ENCODE results near the gene PCDHGA1. TPM values are rescaled to one million over a fixed set of nuclear protein-coding genes. Genes with fewer than 3 reads are reported as not detected.

Gene PCDHGA1
- polyA plus RNA-seq, 1 donor, result 0.58 TPM

DNA sequence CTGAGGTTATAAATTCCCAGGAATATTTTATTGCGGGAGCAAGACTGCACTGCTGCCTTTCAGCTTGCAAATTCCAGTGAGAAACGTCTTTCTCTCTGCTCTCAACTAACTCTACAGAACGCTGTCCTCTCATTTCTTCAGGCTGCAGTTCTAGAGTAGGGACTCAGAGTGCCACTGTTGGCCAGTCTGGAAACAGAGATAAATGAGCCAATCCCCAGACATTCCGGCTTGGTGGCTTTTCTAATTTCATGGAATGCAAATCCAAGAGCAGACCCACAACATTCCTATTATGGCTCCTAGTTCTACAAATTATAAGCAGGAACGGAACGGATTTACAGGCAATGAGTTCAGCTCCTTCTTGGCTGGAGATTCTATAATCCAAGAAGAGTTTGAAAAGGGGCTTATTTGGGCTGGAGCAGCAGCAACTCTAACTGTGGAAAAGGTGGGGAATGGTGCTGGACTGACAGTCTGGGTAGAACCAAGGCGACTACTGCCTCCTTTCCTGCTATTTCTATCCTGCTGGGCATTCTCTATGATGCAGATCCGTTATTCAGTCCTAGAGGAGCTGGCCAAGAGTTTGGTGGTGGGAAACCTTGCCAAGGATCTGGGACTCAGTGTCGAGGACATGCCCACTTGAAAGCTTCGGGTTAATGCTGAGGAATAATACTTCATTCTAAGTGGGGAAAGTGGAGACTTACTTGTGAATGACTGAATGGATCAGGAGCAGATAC lies 109.3 kb downstream of the PCDHGA1 start:
- no peak for DNase-seq (ENCODE audit: low read depth)

- DNase-seq (ENCODE audit: low read depth), result no peak
These were observed 110.0 kb downstream of the PCDHGA1 start for GRCh38 chr5:141440341-141440740.

- DNase-seq (ENCODE audit: low read depth), result no peak
These were observed 111.4 kb downstream of the PCDHGA1 start for GRCh38 chr5:141441571-141442170.

- DNase-seq (ENCODE audit: low read depth), result no peak
These were observed 135.0 kb downstream of the PCDHGA1 start for GRCh38 chr5:141465351-141465750.

- DNase-seq (ENCODE audit: low read depth), result peak; percentile 83
These were observed 145.4 kb downstream of the PCDHGA1 start, which contains the start of gene PCDHGC3 for GRCh38 chr5:141475625-141476131. Gene PCDHGC3 (plus strand): TSS chr5:141475966. CDS start chr5:141476117, 151 bp downstream.

DNA sequence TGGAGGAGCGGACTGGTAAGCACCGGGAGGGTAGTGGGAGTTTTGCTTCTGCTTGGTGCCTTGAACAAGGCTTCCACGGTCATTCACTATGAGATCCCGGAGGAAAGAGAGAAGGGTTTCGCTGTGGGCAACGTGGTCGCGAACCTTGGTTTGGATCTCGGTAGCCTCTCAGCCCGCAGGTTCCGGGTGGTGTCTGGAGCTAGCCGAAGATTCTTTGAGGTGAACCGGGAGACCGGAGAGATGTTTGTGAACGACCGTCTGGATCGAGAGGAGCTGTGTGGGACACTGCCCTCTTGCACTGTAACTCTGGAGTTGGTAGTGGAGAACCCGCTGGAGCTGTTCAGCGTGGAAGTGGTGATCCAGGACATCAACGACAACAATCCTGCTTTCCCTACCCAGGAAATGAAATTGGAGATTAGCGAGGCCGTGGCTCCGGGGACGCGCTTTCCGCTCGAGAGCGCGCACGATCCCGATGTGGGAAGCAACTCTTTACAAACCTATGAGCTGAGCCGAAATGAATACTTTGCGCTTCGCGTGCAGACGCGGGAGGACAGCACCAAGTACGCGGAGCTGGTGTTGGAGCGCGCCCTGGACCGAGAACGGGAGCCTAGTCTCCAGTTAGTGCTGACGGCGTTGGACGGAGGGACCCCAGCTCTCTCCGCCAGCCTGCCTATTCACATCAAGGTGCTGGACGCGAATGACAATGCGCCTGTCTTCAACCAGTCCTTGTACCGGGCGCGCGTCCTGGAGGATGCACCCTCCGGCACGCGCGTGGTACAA lies 146.0 kb downstream of the PCDHGA1 start:
- DNase-seq (ENCODE audit: low read depth), result peak; percentile 70

DNA sequence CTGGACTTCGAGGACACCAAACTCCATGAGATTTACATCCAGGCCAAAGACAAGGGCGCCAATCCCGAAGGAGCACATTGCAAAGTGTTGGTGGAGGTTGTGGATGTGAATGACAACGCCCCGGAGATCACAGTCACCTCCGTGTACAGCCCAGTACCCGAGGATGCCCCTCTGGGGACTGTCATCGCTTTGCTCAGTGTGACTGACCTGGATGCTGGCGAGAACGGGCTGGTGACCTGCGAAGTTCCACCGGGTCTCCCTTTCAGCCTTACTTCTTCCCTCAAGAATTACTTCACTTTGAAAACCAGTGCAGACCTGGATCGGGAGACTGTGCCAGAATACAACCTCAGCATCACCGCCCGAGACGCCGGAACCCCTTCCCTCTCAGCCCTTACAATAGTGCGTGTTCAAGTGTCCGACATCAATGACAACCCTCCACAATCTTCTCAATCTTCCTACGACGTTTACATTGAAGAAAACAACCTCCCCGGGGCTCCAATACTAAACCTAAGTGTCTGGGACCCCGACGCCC lies 146.8 kb downstream of the PCDHGA1 start:
- no peak for DNase-seq (ENCODE audit: low read depth)

GRCh38 chr5:141477815-141478214 lies 147.5 kb downstream of the PCDHGA1 start:
- DNase-seq (ENCODE audit: low read depth), result no peak

DNA sequence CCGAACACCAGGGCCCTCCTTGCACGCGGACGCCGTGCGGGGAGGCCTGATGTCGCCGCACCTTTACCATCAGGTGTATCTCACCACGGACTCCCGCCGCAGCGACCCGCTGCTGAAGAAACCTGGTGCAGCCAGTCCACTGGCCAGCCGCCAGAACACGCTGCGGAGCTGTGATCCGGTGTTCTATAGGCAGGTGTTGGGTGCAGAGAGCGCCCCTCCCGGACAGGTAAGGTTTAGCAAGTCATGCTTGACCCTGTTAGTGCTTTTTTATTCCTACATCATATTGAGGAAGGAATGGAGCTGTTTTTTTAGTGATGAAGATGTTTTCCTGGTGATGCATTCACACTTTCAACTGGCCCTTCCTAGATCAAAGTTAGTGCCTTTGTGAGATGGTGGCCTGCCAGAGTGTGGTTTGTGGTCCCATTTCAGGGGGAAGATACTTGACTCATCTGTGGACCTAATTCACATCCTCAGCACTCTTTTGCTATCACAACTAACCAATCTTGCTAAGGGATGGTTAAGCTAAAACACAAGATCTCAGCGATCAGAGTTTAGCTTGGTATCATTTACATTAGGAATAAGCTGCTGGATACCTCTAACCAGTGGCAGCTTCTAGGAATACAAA lies 148.1 kb downstream of the PCDHGA1 start:
- no peak for DNase-seq (ENCODE audit: low read depth)

DNA sequence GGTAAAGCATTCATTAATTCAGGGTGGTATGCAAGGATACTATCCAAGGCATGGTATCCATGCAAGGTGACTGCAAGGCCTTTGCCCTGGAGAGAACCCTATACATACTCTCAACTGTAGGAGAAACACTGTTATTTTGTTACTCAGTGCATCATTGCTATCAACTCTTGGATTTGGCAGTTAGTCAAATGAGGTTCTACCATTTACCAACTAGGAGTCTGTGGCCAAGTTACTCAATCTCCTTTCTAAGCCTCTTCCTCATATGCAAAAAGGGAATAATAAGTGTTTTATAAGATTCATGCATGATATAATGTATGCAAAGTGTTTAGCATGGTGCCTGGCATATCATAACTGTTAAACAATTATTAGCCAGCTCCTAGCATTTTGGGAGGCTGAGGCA lies 149.5 kb downstream of the PCDHGA1 start:
- no peak for DNase-seq (ENCODE audit: low read depth)

GRCh38 chr5:141483902-141484301 lies 153.6 kb downstream of the PCDHGA1 start:
- DNase-seq (ENCODE audit: low read depth), result no peak

DNA sequence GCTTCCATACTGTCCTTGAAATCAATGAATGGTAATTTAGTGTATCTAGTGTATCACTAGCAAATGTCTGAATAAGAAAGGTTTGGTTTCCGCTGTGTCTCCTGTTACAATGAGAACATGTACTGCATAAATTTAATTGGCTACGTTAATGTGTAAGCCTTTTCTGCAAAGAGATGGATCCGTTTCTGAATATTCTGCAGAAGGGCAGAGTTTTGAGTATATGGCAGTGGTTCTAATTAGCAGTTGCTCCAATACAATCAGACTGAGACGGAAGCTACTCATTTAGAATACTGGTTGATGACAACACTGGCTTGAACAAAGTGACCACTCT lies 154.0 kb downstream of the PCDHGA1 start:
- no peak for DNase-seq (ENCODE audit: low read depth)

DNA sequence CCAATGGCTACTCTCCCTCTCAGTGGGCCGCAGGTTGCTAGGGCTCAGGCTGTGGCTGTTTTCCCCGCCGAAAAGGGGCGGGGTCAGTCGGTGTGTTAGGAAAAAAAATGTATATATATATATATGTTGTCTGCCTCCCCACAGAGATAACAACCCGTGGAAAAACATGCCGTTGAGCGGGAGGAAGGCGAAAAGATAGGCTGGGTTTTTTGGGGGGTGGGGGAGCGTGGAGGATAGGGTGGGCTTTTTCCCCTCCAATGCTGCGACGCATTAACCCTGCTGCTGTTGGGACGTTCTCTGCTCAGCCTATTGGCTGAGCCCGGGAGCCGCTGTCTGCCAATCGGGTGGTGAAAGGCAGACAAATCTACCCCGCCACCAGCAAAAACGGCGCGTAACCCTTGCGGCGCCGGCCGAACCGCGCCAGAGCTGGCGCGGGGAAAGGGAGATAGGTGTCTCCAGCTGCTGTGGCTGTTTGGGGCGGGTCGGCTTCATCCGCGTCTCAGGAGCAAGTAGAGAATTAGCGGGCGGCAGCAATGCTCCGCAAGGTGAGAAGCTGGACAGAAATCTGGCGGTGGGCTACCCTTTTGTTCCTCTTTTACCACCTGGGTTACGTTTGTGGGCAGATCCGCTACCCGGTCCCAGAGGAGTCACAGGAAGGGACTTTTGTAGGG lies 154.5 kb downstream of the PCDHGA1 start, which contains the start of gene PCDHGC4:
Gene PCDHGC4 (plus strand): TSS at position 390 of the 671 bp plus-strand sequence. CDS start 144 bp downstream, at position 534.
- no peak for DNase-seq (ENCODE audit: low read depth)

DNA sequence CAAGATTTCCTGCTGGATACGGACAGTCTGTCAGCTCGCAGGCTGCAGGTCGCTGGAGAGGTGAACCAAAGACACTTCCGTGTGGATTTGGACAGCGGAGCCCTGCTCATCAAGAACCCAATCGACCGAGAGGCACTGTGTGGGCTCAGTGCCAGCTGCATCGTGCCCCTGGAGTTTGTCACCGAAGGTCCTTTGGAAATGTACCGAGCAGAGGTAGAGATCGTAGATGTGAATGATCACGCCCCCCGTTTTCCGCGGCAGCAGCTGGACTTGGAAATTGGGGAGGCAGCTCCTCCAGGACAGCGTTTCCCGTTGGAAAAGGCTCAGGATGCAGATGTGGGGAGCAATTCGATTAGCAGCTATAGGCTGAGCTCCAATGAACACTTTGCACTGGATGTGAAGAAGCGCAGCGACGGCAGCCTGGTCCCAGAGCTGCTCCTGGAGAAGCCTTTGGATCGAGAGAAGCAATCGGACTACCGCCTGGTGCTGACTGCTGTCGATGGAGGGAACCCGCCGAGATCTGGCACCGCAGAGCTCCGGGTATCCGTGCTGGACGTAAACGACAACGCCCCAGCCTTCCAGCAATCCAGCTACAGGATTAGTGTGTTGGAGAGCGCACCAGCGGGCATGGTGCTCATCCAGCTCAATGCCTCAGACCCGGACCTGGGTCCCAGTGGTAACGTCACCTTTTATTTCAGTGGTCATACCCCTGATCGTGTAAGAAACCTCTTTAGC lies 155.2 kb downstream of the PCDHGA1 start:
- DNase-seq (ENCODE audit: low read depth), result no peak

GRCh38 chr5:141486091-141486490 lies 155.8 kb downstream of the PCDHGA1 start:
- no peak for DNase-seq (ENCODE audit: low read depth)

GRCh38 chr5:141487131-141487530 lies 156.8 kb downstream of the PCDHGA1 start:
- DNase-seq (ENCODE audit: low read depth), result no peak

DNA sequence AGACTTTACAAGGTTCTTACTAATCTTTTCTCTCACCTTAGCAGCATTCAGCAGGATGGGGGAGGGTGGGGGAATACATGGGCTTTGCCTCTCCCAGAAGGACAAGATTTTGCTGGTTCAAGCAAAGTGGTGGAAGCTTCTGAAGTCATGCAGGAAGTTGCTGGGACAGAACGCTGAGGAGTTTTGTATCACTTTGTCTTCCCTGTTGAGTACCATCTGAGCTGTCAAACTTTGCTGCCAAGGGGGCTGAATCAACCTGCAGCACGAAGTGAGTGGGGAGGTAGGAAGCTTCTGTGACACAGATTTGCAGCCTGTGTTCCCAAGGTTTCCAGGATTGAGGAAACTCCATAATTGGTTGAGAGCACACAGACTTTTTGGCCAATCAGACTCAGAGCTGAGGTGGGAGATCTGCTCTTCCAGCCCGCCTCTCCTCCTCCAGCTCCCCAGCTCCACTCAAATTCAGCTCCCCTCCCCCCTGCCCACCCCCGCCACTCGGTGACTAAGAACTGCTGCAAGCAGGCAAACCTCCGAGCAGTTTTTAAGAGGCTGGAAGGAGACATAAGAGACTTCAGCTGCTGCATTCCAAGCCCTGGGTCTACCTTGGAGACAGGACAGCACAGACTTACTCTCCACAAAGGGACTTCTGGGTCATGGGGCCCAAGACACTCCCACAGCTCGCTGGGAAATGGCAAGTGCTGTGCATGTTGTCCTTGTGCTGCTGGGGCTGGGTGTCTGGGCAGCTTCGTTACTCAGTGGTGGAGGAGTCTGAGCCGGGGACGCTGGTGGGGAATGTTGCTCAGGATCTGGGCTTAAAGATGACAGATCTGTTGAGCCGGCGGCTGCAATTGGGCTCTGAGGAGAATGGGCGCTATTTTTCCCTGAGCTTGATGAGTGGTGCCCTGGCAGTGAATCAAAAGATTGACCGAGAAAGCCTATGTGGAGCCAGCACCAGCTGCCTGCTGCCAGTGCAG lies 158.6 kb downstream of the PCDHGA1 start, which contains the start of gene PCDHGC5:
Gene PCDHGC5 (plus strand): TSS at position 491 of the 971 bp plus-strand sequence. CDS start 160 bp downstream, at position 651.
- no peak for DNase-seq (ENCODE audit: low read depth)

GRCh38 chr5:141489841-141490240 lies 159.5 kb downstream of the PCDHGA1 start:
- no peak for DNase-seq (ENCODE audit: low read depth)

GRCh38 chr5:141490271-141490670 lies 160.0 kb downstream of the PCDHGA1 start:
- no peak for DNase-seq (ENCODE audit: low read depth)

Data from forelimb muscle (tissue), 1 donor.